Stimulated activated CD8-positive, alpha-beta memory T cell treated with anti-CD3 and anti-CD28 coated beads, Interleukin-15, amount 100 ng/mL, for 1 hour (primary cell): ENCODE data around the gene ADGRF5.

Experiments
- DNase-seq: peaks from one replicate; pipeline ENCODE4 v3.0.0-alpha.2; 2020; ENCODE audit warnings: low read depth

ADGRF5 gene, protein sequence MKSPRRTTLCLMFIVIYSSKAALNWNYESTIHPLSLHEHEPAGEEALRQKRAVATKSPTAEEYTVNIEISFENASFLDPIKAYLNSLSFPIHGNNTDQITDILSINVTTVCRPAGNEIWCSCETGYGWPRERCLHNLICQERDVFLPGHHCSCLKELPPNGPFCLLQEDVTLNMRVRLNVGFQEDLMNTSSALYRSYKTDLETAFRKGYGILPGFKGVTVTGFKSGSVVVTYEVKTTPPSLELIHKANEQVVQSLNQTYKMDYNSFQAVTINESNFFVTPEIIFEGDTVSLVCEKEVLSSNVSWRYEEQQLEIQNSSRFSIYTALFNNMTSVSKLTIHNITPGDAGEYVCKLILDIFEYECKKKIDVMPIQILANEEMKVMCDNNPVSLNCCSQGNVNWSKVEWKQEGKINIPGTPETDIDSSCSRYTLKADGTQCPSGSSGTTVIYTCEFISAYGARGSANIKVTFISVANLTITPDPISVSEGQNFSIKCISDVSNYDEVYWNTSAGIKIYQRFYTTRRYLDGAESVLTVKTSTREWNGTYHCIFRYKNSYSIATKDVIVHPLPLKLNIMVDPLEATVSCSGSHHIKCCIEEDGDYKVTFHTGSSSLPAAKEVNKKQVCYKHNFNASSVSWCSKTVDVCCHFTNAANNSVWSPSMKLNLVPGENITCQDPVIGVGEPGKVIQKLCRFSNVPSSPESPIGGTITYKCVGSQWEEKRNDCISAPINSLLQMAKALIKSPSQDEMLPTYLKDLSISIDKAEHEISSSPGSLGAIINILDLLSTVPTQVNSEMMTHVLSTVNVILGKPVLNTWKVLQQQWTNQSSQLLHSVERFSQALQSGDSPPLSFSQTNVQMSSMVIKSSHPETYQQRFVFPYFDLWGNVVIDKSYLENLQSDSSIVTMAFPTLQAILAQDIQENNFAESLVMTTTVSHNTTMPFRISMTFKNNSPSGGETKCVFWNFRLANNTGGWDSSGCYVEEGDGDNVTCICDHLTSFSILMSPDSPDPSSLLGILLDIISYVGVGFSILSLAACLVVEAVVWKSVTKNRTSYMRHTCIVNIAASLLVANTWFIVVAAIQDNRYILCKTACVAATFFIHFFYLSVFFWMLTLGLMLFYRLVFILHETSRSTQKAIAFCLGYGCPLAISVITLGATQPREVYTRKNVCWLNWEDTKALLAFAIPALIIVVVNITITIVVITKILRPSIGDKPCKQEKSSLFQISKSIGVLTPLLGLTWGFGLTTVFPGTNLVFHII (N-terminal part only)

DNA sequence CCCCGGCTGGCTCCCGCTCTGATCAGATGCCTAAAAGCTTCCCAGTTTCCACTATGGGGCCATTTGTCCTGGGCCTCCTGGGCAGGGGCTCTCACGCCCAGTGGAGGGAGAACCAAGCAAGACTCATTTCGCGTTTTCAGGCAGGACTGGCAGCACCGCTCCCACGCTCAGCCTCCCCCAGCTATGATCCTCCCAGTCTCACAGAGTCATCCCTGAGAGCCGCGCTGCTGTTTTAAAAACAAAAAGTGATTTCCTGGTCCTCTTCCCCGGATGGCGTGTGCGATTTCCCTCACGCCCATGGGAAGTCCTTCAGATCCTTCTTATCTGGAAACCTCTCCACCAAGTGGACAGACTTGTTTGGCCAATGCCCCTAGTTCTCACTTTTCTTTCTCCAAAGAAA, at the start of gene ADGRF5:
Gene ADGRF5, minus strand, starts transcription at position 208 of the 400 bp plus-strand sequence. CDS start 15,176 bp downstream, outside the sequence.
- DNase-seq = no peak

- no peak for DNase-seq
Observed at GRCh38 chr6:46969206-46969605, 47.5 kb upstream of the ADGRF5 start.

- no peak for DNase-seq
Observed at GRCh38 chr6:46967826-46968349, 46.1 kb upstream of the ADGRF5 start.

- no peak for DNase-seq
Observed at GRCh38 chr6:46964716-46965519, 43.2 kb upstream of the ADGRF5 start.

DNA sequence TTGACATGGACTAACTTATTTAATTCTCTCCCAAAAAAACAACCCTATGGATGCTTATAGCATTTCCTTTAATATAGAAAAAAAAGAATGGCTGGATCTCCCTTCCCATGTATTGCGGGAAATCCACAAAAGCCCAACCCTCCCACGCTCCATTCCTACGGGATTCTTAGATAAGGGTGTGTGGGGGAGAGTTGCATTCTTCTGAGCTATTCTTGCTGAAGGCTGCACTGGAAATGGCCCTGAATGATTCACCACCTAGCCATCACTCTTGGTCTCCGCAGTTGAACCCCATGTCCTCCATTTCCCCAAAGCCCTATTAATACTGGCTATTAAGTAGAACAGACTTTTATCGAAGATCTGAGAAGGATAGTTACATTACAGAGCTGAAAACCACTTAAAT, 41.9 kb upstream of the ADGRF5 start:
- no peak for DNase-seq

- no peak for DNase-seq
Observed at GRCh38 chr6:46963039-46963438, 41.3 kb upstream of the ADGRF5 start.

GRCh38 chr6:46961711-46962110, 40.0 kb upstream of the ADGRF5 start:
- no peak for DNase-seq

DNA sequence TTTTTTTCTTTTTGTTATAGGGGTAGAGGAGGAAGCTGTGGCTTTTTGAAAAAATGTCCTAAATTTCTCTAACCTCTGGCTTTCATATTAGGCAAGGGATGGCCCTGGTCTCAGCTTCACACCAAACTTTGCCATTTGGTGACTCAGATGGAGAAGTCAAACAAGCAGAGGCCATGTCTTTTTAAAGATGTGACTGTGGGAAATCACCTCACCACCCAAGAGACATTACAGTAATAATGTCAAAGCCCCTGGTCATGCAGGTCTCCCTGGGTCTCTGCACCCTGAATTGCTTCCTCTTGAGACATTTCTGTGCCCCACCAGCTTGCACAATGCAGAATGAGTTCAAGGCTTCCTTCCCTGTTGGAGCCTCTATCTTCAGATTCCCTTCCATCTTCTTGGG, 39.5 kb upstream of the ADGRF5 start:
- no peak for DNase-seq

DNA sequence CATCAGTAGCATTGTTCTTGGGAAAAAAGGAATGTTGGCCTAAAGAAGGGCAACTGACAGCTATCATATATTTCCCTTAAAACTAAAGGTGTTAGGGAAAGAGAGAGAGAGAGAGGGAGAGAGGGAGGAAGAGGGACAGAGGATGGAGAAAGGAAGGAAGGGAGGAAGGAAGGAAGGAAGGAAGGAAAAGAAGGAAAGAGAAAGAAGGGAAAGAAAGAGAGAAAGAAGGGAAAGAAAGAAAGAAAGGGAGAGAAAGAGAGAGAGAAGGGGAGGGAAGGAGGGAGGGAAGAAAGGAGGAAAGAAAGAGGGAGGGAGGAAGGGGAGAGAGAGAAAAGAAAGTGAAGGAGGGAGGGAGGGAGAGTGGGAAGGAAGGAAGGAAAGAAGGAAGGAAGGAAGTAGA, 37.7 kb upstream of the ADGRF5 start:
- DNase-seq = no peak

DNA sequence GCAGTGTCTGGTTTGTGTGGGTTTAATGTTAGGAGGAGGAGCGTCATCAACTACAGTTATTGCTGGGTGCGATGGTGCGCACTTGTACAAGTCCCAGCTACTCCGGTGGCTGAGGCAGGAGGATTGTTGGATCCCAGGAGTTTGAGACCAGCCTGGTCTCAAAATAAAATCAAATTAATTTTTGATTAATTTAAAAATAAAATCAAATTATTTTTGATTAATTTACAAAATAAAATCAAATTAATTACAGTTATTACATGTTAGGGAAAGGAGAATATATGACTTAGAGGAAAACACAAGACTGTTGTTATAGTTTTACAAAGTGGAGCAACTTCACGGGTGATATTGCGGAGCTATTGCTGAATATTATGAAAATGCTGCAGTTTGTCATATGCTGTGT, 34.7 kb upstream of the ADGRF5 start:
- no peak for DNase-seq

GRCh38 chr6:46954837-46955451, 33.2 kb upstream of the ADGRF5 start:
- no peak for DNase-seq

GRCh38 chr6:46953921-46954320, 32.2 kb upstream of the ADGRF5 start:
- DNase-seq = no peak

- DNase-seq = no peak
Observed at GRCh38 chr6:46949632-46950280, 28.0 kb upstream of the ADGRF5 start.

DNA sequence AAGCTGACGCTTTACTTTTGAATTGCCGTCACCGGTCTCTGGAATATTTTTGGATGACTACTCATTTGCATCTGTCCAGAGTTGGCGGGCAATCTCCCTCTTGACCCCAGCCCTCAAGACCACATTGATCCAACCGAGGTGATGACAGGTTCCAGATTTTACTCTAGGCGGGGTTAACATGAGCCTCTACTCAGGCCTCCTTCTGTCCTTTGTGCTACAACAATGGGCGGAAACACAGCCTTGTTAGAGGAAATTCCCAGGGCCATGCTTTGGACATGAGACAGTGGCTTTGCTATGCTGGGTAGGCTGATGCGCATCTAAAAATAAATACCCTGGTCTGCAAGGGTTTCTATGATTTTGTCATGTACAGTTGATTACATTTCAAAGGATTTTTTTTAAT, 27.0 kb upstream of the ADGRF5 start:
- no peak for DNase-seq

DNA sequence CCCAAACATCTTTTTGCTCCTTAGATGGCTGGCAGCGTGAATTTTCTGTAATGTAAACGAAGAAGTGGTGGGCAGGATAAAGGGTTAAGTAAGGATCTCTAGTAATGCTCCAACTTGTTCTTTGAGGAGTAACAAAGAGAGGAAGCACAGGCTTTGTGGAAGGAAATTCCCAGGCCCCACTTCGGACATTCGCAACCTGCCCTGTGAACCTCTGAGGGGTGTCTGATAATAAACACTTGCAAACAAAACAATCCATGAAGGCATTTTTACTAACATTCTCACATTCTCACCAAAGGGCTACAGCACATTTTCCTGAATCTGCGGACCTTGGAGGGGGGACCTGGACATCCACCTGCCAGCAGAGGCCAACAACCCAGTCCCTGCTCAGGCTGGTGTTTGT, 25.8 kb upstream of the ADGRF5 start:
- no peak for DNase-seq

DNA sequence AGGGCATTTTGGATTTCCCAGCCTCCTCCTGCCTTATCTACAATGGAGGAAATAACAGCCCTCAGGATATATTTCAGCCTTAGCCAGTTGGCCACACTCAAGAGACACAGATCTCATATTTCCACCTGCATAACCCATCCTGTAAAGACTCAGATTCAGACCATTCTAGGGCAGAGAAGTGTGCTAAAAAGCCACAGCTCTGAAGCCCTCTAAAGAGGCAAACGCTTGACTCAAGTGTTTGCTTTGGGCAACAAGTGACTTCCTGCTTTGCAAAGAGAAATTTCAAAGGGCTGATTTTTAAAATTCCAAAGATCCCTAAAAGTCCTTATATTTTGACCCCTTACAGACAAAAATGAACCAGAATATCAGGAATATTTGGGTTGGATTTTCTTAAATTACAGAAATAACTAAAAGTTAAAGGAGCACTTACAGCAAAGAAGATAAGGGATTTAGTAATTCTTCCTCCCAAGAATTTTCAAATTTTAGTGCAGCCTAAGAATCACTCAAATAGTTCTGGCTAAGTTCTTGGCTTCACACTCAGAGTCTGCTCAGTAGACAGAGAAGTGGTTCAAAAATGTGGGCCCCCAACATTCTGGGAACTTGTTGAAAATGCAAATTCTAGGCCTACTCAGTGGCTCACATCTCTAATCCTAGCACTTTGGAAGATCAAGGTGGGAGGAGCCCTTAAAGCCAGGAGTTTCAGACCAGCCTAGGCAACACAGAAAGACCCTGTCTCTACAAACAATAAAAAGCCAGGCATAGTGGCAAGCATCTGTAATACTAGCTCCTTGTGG, 18.9 kb upstream of the ADGRF5 start:
- no peak for DNase-seq

- no peak for DNase-seq
Observed at GRCh38 chr6:46937642-46938041, 15.9 kb upstream of the ADGRF5 start.

- DNase-seq = no peak
Observed at GRCh38 chr6:46935687-46936086, 13.9 kb upstream of the ADGRF5 start.

DNA sequence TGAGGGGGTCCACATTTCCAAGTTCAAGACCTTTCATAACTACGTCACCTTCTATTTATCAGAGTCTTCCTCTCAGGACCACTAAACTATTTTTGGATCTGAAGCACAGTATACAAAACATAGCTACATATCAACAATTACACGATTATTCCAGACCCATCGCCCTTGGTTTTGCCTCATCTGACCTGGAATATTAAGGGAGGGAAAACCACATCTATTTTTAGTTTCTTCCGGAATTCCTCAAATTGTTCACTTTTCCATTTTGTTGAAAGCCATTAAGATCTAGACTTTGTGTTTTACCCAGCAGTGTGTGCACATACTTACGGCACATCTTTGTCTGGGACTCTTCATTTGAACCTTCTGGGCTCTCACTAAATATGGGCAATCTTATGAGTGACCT, 12.0 kb upstream of the ADGRF5 start:
- DNase-seq = no peak
